SK-N-SH (cell line): ENCODE data around the gene NUAK1. TPM values are rescaled to one million over a fixed set of nuclear protein-coding genes. Genes with fewer than 3 reads are reported as not detected.
A peak's percentile ranks its signal among the peaks of the same experiment; 100 is the strongest.

Source experiments
- CTCF ChIA-PET: fragments of 300-600, 350-600 bp; formaldehyde crosslinking; extraction: SDS; loops from one replicate; lab custom pipeline; 2021; lab: Yijun Ruan, JAX
- POLR2A ChIA-PET: fragments of 350-600 bp; sonication (Branson Sonifier 250); formaldehyde crosslinking; extraction: SDS; loops from one replicate; lab custom pipeline; 2020; ENCODE audit warnings: antibody characterized with exemption, inconsistent platforms; lab: Yijun Ruan, JAX
- DNase-seq: peaks from one replicate; pipeline ENCODE4 v3.0.0; 2012
- H2AFZ ChIP-seq: fragments of 200-600 bp; sonication (generic); 2 replicates; pipeline ENCODE4 v1.8.1; 2016; ENCODE audit warnings: antibody characterized with exemption, mild to moderate bottlenecking, low read depth
- H3F3A ChIP-seq: fragments of 200-600 bp; sonication (generic); replicated peaks from 2 replicates; pipeline ENCODE3; 2016; ENCODE audit warnings: antibody characterized with exemption, mild to moderate bottlenecking; ENCODE audit not compliant: insufficient read depth
- H3K27ac ChIP-seq, 2 experiments: fragments of 200-500 bp in 1 of 2; fragments of 200-600 bp in 1 of 2; sonication (Bioruptor generic) in 1 of 2; sonication (generic), shearing (Covaris generic) in 1 of 2; 2 replicates each; pipeline versions ENCODE4 v1.5.1 to v1.6.1; 2014 to 2016; ENCODE audit warnings: low read depth in 2 of 2, inconsistent platforms in 1 of 2, low read length in 1 of 2, mild to moderate bottlenecking in 1 of 2, mixed read lengths in 1 of 2
- H3K27me3 ChIP-seq: fragments of 200-600 bp; sonication (generic), shearing (Covaris generic); 2 replicates; pipeline ENCODE4 v1.6.1; 2016; ENCODE audit warnings: mixed run types; ENCODE audit not compliant: insufficient read depth
- H3K36me3 ChIP-seq, 2 experiments: fragments of 200-500 bp in 1 of 2; fragments of 200-600 bp in 1 of 2; sonication (Bioruptor generic) in 1 of 2; sonication (generic) in 1 of 2; replicated peaks in 1 of 2; 2 replicates each; pipeline versions ENCODE3 to v1.5.1; 2014 to 2016; ENCODE audit warnings: low read length in 1 of 2, mild to moderate bottlenecking in 1 of 2; ENCODE audit not compliant: insufficient read depth in 2 of 2, control insufficient read depth in 1 of 2
- H3K4me1 ChIP-seq, 2 experiments: fragments of 200-500 bp in 1 of 2; fragments of 200-600 bp in 1 of 2; sonication (Bioruptor generic) in 1 of 2; sonication (generic), shearing (Covaris generic) in 1 of 2; 2 replicates each; pipeline versions ENCODE4 v1.5.1 to v1.6.1; 2014 to 2016; ENCODE audit warnings: low read depth in 1 of 2, low read length in 1 of 2, mixed run types in 1 of 2; ENCODE audit not compliant: insufficient read depth in 2 of 2, control insufficient read depth in 1 of 2
- H3K4me2 ChIP-seq: fragments of 200-600 bp; sonication (generic), shearing (Covaris generic); 2 replicates; pipeline ENCODE4 v1.6.1; 2017; ENCODE audit warnings: mixed run types
- H3K4me3 ChIP-seq, 2 experiments: fragments of 200-500 bp in 1 of 2; fragments of 200-600 bp in 1 of 2; sonication (Bioruptor generic) in 1 of 2; sonication (generic), shearing (Covaris generic) in 1 of 2; 2 replicates each; pipeline versions ENCODE4 v1.5.1 to v1.8.1; 2014 to 2016; ENCODE audit warnings: low read depth in 2 of 2, inconsistent platforms in 1 of 2, low read length in 1 of 2, mild to moderate bottlenecking in 1 of 2, mixed read lengths in 1 of 2, moderate library complexity in 1 of 2
- H3K79me2 ChIP-seq: fragments of 200-600 bp; sonication (generic); 2 replicates; pipeline ENCODE4 v1.8.1; 2017; ENCODE audit warnings: mild to moderate bottlenecking; ENCODE audit not compliant: insufficient read depth
- H3K9ac ChIP-seq: fragments of 200-600 bp; sonication (generic); 2 replicates; pipeline ENCODE4 v1.6.1; 2017; ENCODE audit warnings: mixed run types
- H3K9me2 ChIP-seq: fragments of 200-600 bp; sonication (generic); 2 replicates; pipeline ENCODE4 v1.6.1; 2017; ENCODE audit warnings: mixed run types
- H3K9me3 ChIP-seq: fragments of 200-600 bp; sonication (generic); 2 replicates; pipeline ENCODE4 v1.6.1; 2017; ENCODE audit warnings: mixed run types, mild to moderate bottlenecking, moderate library complexity
- H4K20me1 ChIP-seq: fragments of 200-600 bp; sonication (generic); 2 replicates; pipeline ENCODE4 v1.6.1; 2017; ENCODE audit warnings: mild to moderate bottlenecking, mixed run types; ENCODE audit not compliant: insufficient read depth
- EP300 ChIP-seq, 2 experiments: IDR thresholded peaks; 2 replicates each; pipeline versions ENCODE4 v1.4.0 to v1.6.1; 2012; ENCODE audit warnings: borderline replicate concordance in 1 of 2, low read depth in 1 of 2, low read length in 1 of 2
- FOSL2 ChIP-seq: IDR thresholded peaks from 2 replicates; pipeline ENCODE4 v1.4.0; 2012; ENCODE audit warnings: low read depth, mild to moderate bottlenecking, moderate library complexity, borderline replicate concordance
- IRF3 ChIP-seq: fragments of 150-350 bp; IDR thresholded peaks from 2 replicates; pipeline ENCODE4 v1.6.1; 2016; ENCODE audit warnings: mild to moderate bottlenecking, low read depth, low read length
- MEF2A ChIP-seq: IDR thresholded peaks from 2 replicates; pipeline ENCODE4 v1.4.0; 2012; ENCODE audit warnings: low read depth, borderline replicate concordance
- MXI1 ChIP-seq: IDR thresholded peaks from 2 replicates; pipeline ENCODE4 v1.6.1; 2012; ENCODE audit warnings: mild to moderate bottlenecking, low read depth, low read length, improper control_type of control experiment
- POLR2AphosphoS5 ChIP-seq: IDR thresholded peaks from 2 replicates; pipeline ENCODE4 v1.6.1; 2012; ENCODE audit warnings: low read depth, low read length
- RAD21 ChIP-seq: IDR thresholded peaks from 2 replicates; pipeline ENCODE4 v1.6.1; 2012; ENCODE audit warnings: mild to moderate bottlenecking, low read length
- RCOR1 ChIP-seq: fragments of 150-350 bp; IDR thresholded peaks from 2 replicates; pipeline ENCODE4 v1.6.1; 2017; ENCODE audit warnings: antibody characterized with exemption, low read length
- RFX5 ChIP-seq: IDR thresholded peaks from 2 replicates; pipeline ENCODE4 v1.6.1; 2012; ENCODE audit warnings: mild to moderate bottlenecking, improper control_type of control experiment, low read length
- TEAD4 ChIP-seq: IDR thresholded peaks from 2 replicates; pipeline ENCODE4 v1.4.0; 2012; ENCODE audit warnings: mild to moderate bottlenecking, borderline replicate concordance; ENCODE audit not compliant: insufficient read depth
- USF2 ChIP-seq: fragments of 150-350 bp; IDR thresholded peaks from 2 replicates; pipeline ENCODE4 v1.6.1; 2017; ENCODE audit warnings: antibody characterized with exemption, low read length, low read depth, borderline replicate concordance
- WGBS: methylation state at CpG from one replicate; pipeline ENCODE4 v1.1.6; 2017; ENCODE audit warnings: low lambda C conversion rate; 5-methylcytosine and 5-hydroxymethylcytosine counted together
- polyA plus RNA-seq, 3 experiments: library from polyadenylated mRNA; depleted of rRNA; stranded (reverse); fragments of >200 nt; gene quantifications; 2 replicates each; pipeline ENCODE4 v1.2.3, GENCODE V29; 2012

NUAK1 gene
- polyA plus RNA-seq (2012; rRNA removed) = 8.1 and 11.3 TPM in 2 replicates
- 9.5 and 10.7 TPM in 2 replicates for polyA plus RNA-seq (2012; cell fraction: cytosol; rRNA removed)
- polyA plus RNA-seq (2012; cell fraction: nucleus; rRNA removed) = 12.0 and 18.7 TPM in 2 replicates

GRCh38 chr12:106138633-106139421 lies at the start of gene NUAK1:
Gene NUAK1, minus strand, starts transcription at chr12:106138954. Its CDS starts 301 bp downstream, at chr12:106138653.
- H3K9ac ChIP-seq = peak within 1 kb of the TSS; percentile 86
- H3K4me2 ChIP-seq = peak within 1 kb of the TSS; percentile 88
- no peaks in the 10 kb centered on the region for H3K9me3 ChIP-seq
- H3K27ac ChIP-seq = peak within 1 kb of the TSS; percentile 65 to 69
- H3K27me3 ChIP-seq = no peaks in the 10 kb centered on the region
- 4% methylated on average over 7 of the region's 106 CpGs for WGBS
- ChIA-PET POLR2A (no interaction called here), CTCF (interaction anchor here (0.6 to 4.6 kb wide), 6 partner anchors 13 to 718 kb away, joined by 3 to 76 read pairs (median 6); no protein-coding TSS in a partner anchor)
- H3K4me3 ChIP-seq = peak within 1 kb of the TSS; percentile 80 to 85
- peak within 1 kb of the TSS; percentile 38; the same call in 1 of the 2 replicates for H2AFZ ChIP-seq
- H3K36me3 ChIP-seq = peaks cover 0 to 2% of the 10 kb centered on the region in 2 experiments
- peaks cover 8% of the 10 kb centered on the region for H3F3A ChIP-seq
- peaks cover 3 to 17% of the 10 kb centered on the region in 2 experiments for H3K4me1 ChIP-seq
- peaks cover 73% of the 10 kb centered on the region for H3K79me2 ChIP-seq
- no peak for TF ChIP-seq IRF3
- no peak for TF ChIP-seq FOSL2
- no peak for TF ChIP-seq USF2
- no peak for TF ChIP-seq MXI1
- TF ChIP-seq RCOR1 = no peak
- no peak; a peak in 1 of 4 replicates for TF ChIP-seq EP300 (IDR thresholded peaks at IDR 0.05; ENCODE audit: borderline replicate concordance in 1 of 2, low read depth in 1 of 2, low read length in 1 of 2)
- TF ChIP-seq TEAD4 = no peak
- peak; percentile 89 for DNase-seq
- H3K9me2 ChIP-seq = no peaks in the 10 kb centered on the region
- peaks cover 7% of the 10 kb centered on the region for H4K20me1 ChIP-seq

- TF ChIP-seq RAD21 (no peak), RFX5 (no peak), TEAD4 (no peak), POLR2AphosphoS5 (no peak), MEF2A (no peak)
- TF ChIP-seq, all 33 proteins: peak for 0
- no peaks in the 10 kb centered on the region for H3K9me3 ChIP-seq
- H2AFZ ChIP-seq = no peak overlapping the region
- H3K9ac ChIP-seq = no peak overlapping the region
- no peaks in the 10 kb centered on the region for H3K79me2 ChIP-seq
- H3K4me1 ChIP-seq = peaks cover 0 to 3% of the 10 kb centered on the region in 2 experiments; a peak in 1 of 4 replicates
- H3K4me3 ChIP-seq = no peak overlapping the region
- no peak overlapping the region for H3K27ac ChIP-seq
- H3K27me3 ChIP-seq = no peaks in the 10 kb centered on the region
- CTCF ChIA-PET = interaction anchor here (0.9 to 1.1 kb wide), 2 partner anchors 9 to 768 kb away, joined by 3 read pairs; no protein-coding TSS in a partner anchor
- H3K9me2 ChIP-seq = no peaks in the 10 kb centered on the region
- H3K4me2 ChIP-seq = no peak overlapping the region
- no peaks in the 10 kb centered on the region for H3K36me3 ChIP-seq
- POLR2A ChIA-PET = no interaction called here
- H4K20me1 ChIP-seq = no peaks in the 10 kb centered on the region
- no peak for DNase-seq
- 46% methylated on average over 5 of the region's 10 CpGs for WGBS
- H3F3A ChIP-seq = no peaks in the 10 kb centered on the region
These were observed 49.5 kb upstream of the NUAK1 start for GRCh38 chr12:106188256-106188655.
